ENCODE data around the gene AMFR.
"Not testable (repeated sequence)": the region's sequence is repeated elsewhere in the genome, so short reads cannot be mapped to it uniquely, and the experiment has no call there.

The AMFR gene

GRCh38 chr16:56423584-56424403 lies 1.6 kb downstream of the AMFR start:
- no peak for DNase-seq (ENCODE audit: low spot score)

DNA sequence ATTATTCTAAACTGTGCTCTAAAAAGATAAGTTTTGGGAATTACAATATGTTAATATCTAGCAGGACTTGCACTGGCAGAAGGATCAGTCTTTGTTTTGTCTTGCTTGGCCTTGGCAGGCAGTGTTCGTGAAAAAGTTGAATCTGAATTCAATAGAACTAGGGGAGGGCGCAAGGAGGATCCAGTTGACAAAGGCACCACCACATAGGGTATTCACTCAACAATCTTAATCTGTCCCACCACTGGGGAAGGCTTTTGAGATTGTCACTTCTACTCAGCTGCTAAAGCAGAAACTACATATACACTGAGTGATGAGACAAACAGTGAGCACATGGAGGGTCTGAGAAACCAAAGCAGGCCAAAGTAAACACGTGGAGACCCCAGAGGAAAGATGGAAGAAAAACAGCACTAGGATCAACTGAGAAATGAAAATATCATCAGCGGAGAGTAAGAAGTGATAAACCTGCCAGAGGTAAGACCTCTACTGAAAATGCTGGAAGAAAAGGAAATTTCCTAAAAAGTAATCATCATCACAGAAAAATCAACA lies 2.4 kb downstream of the AMFR start:
- DNase-seq (ENCODE audit: low spot score): no peak

- DNase-seq (ENCODE audit: low spot score): no peak
Measured at GRCh38 chr16:56421976-56422669, 3.2 kb downstream of the AMFR start.

DNA sequence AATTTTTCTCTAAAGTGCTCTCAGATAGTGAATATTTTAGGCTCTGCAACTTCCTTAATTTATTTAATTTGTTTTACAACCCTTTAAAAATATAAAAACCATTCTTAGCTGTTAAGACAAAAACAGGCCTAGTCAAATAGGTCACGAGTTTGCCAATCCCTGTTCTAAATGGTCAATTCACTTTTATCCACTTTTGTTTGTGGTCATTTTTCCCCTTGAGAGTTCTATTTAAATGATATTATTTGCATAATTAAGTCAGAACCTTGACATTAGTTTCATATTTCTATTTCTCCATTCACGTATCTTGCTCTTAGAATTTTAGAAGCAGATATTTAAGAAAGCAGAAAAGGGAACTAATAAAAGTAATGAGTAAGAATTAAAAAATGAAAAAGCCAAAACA lies 4.0 kb downstream of the AMFR start:
- DNase-seq (ENCODE audit: low spot score): no peak

GRCh38 chr16:56420613-56421012 lies 4.7 kb downstream of the AMFR start:
- DNase-seq (ENCODE audit: low spot score): no peak

- DNase-seq (ENCODE audit: low spot score): no peak
Measured at GRCh38 chr16:56419740-56420548, 5.4 kb downstream of the AMFR start.

GRCh38 chr16:56417138-56417537 lies 8.2 kb downstream of the AMFR start:
- DNase-seq (ENCODE audit: low spot score): no peak

- DNase-seq (ENCODE audit: low spot score): no peak
Measured at GRCh38 chr16:56415875-56416274, 9.5 kb downstream of the AMFR start.

DNA sequence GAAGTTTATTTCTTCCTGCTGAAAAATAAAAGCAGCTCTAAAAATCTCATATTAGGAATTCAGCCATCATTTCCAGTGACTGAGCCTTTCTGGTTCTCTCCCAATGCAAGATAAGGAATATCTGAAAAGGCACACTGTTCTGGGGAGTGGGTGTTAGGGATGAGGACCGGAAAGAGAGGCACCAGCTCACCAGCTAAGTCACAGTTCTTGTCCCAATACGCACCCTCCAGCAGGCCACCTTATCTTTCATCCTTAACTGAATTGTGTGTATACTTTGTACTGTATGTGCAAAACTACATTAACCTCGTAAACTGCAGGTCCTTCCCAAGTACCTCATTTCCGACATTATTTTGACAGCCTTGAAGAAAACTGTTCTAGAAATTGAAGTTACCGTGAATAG lies 11.0 kb downstream of the AMFR start:
- DNase-seq (ENCODE audit: low spot score): no peak

DNA sequence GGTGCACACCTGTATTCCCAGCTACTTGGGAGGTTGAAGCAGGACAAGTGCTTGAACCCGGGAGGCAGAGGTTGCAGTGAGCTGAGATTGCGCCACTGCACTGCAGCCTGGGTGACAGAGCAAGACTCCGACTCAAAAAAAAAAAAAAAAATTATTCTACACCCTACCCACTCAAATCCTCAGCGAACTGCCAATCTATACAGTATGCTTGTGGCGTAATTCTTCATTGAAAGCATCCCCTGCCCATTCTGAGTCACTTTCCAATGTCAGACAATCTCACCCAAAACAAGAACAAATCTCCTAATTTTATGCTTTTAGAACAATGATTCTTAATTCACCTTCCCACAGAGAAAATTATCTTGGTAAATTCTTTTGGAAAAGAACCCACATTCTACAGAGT lies 12.0 kb downstream of the AMFR start:
- no peak for DNase-seq (ENCODE audit: low spot score)

GRCh38 chr16:56411624-56412023 lies 13.7 kb downstream of the AMFR start:
- DNase-seq (ENCODE audit: low spot score): no peak

DNA sequence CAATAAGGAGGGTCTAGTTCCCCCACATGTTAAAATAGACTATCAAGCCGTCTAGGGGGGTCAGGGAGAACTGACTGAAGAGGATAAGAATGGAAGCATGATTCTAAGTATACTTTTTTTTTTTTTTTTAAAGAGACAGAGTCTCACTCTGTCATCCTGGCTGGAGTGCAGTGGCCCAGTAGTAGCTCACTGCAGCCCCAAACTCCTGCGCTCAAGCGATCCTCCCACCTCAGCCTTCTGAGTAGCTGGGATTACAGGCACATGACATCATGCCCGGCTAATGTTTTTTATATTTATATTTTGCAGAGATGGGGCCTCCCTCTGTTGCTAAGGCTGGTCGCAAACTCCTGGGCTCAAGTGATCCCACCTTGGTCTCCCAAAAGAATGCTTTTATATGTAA lies 14.2 kb downstream of the AMFR start:
- no peak for DNase-seq (ENCODE audit: low spot score)

DNA sequence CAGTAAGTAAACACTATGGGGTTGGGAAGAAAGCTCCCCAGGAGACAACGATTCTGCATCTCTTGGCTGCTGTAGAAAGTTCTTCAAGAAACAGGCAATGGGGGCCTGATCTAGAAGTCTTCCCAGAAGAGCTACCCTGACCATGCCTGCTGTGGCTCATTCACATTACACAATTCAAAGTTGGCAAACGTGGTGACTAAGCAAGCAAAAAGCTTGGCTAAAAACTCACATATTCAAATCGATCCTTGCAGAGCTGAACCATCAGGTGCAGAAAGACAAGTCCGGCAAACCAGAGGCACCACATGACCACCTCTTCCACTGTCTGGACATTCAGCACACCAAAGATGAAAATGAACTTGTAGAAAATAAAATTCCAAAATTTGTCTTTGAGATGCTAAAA lies 16.1 kb downstream of the AMFR start:
- DNase-seq (ENCODE audit: low spot score): peak; percentile 20

GRCh38 chr16:56408379-56409098 lies 16.8 kb downstream of the AMFR start:
- DNase-seq (ENCODE audit: low spot score): no peak

DNA sequence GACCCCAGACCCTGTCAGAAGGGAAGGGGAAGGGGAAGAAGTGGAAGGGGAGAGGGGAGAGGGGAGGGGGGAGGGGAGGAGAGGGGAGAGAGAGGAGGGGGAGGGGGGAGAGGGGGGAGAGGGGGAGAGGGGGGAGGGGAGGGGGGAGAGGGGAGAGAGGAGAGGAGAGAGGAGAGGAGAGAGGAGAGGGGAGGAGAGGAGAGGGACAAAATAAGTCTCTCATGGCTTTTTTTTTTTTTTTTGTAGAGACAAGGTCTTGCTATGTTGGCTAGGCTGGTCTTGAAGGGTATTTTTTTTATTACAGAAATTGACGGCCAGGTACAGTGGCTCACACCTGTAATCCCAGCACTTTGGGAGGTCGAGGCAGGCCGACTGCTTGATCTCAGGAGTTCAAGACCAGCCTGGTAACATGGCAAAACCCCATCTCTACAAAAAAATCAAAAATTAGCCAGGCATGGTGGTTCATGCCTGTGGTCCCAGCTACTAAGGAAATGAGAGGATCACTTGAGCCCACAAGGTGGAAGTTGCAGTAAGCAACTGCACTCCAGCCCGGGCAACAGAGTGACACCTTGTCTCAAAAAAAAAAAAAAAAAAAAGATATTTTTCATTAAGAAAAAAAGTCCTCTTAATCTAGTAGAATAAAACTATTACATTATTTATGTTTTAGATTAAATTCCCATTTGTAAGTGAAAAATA lies 19.2 kb downstream of the AMFR start:
- DNase-seq (ENCODE audit: low spot score): no peak

- peak; percentile 23 for DNase-seq (ENCODE audit: low spot score)
Measured at GRCh38 chr16:56401482-56401881, 23.9 kb downstream of the AMFR start.

GRCh38 chr16:56400458-56400857 lies 24.9 kb downstream of the AMFR start:
- no peak for DNase-seq (ENCODE audit: low spot score)

DNA sequence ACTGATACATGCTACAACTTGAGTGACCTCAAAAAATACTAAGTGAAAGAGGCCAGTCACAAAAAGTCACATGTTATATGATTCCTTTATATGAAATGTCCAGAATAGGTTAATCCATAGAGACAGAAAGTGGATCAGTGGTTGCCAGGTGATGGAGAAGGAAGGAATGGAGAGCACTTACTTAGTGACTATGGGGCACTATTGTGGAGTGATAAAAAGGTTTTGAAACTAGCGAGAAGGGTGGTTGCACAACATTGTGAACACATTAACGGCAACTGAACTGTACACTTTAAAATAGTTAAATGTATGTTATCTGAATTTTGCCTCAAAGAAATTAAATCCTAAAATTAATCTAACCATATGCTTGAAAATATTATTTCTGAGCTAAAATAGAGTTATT lies 25.9 kb downstream of the AMFR start:
- no peak for DNase-seq (ENCODE audit: low spot score)

GRCh38 chr16:56399047-56399446 lies 26.3 kb downstream of the AMFR start:
- DNase-seq (ENCODE audit: low spot score): no peak

DNA sequence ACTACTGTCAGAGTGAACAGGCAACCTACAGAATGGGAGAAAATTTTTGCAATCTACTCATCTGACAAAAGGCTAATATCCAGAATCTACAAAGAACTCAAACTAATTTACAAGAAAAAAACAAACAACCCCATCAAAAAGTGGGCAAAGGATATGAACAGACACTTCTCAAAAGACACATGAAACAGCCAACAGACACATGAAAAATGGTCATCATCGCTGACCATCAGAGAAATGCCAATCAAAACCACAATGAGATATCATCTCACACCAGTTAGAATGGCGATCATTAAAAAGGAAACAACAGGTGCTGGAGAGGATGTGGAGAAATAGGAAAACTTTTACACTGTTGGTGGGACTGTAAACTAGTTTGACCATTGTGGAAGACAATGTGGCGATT lies 28.6 kb downstream of the AMFR start:
- DNase-seq (ENCODE audit: low spot score): not testable (repeated sequence)

DNA sequence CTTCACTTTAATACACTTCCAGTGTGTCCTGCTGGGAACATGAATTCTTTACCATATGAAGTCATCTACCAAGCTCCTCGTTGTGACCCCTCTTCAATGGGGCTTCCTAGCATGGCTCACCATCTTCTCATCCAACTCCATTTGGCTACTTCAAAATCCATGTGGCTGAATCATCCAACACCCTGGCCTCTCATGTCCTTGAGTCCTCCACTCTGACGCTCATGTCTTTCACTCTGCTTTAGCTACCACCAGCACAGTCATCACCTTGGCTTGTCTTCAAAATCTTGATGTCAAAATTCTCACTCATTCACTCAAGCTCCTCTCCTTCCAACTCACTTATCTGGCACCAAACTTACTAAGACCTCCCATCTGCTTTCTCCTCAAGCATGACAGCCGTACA lies 35.8 kb downstream of the AMFR start:
- peak; percentile 88 for DNase-seq (ENCODE audit: low spot score)
